ENCODE results near the gene CHRNA7. TPM values are rescaled to one million over a fixed set of nuclear protein-coding genes. Genes with fewer than 3 reads are reported as not detected.

The CHRNA7 gene
- total and polyA plus RNA-seq, 2 donors (not counting 1 experiment from before 2014, with no cell fraction given) = 0.17 to 0.62 TPM

GRCh38 chr15:31997711-31998110, 32.6 kb upstream of the CHRNA7 start:
- H3K9me3 ChIP-seq (ENCODE audit: control insufficient read depth, insufficient read depth, low read depth, low read length) = no peaks in the 10 kb centered on the region
- no peaks in the 10 kb centered on the region for H3K36me3 ChIP-seq (ENCODE audit: control insufficient read depth, insufficient read depth, low read length)
- H3K27ac ChIP-seq (ENCODE audit: insufficient read depth, low read length) = no peak overlapping the region
- no peaks in the 10 kb centered on the region for H3K27me3 ChIP-seq (ENCODE audit: control insufficient read depth, insufficient read depth, low read length)
- no peak overlapping the region for H3K4me2 ChIP-seq (ENCODE audit: extremely low read depth, insufficient read depth, low read length)
- no peaks in the 10 kb centered on the region for H3K4me1 ChIP-seq (ENCODE audit: control insufficient read depth, extremely low read depth, insufficient read depth, low read length)
- H3K79me2 ChIP-seq (ENCODE audit: control insufficient read depth, insufficient read depth, low read length) = no peaks in the 10 kb centered on the region
- TF ChIP-seq EZH2 (IDR thresholded peaks at IDR 0.05; ENCODE audit: low read length, missing control alignments) (no peak), CTCF (conservative IDR thresholded peaks at IDR 0.05 in 1 of 2, IDR thresholded peaks at IDR 0.05 in 1 of 2; ENCODE audit: low read depth in 1 of 2, low read length in 2 of 2) (no peak)
- H4K20me1 ChIP-seq (ENCODE audit: control insufficient read depth, extremely low read depth, insufficient read depth, low read length) = no peaks in the 10 kb centered on the region
- no peak for DNase-seq (ENCODE audit: low read depth in 2 of 2)
- no peak overlapping the region for H2AFZ ChIP-seq (ENCODE audit: low read length)
- H3K4me3 ChIP-seq (replicated peaks in 1 of 4; ENCODE audit: control extremely low read depth in 1 of 4, insufficient read depth in 1 of 4, low read depth in 3 of 4, low read length in 4 of 4) = no peak overlapping the region
- H3K9ac ChIP-seq (ENCODE audit: insufficient read depth, low read length) = no peak overlapping the region

- no peaks in the 10 kb centered on the region for H3K79me2 ChIP-seq (ENCODE audit: control insufficient read depth, insufficient read depth, low read length)
- no peak for DNase-seq (ENCODE audit: low read depth in 2 of 2)
- no peaks in the 10 kb centered on the region for H3K36me3 ChIP-seq (ENCODE audit: control insufficient read depth, insufficient read depth, low read length)
- no peaks in the 10 kb centered on the region for H3K9me3 ChIP-seq (ENCODE audit: control insufficient read depth, insufficient read depth, low read depth, low read length)
- no peak overlapping the region for H3K4me2 ChIP-seq (ENCODE audit: extremely low read depth, insufficient read depth, low read length)
- no peak overlapping the region for H3K4me3 ChIP-seq (replicated peaks in 1 of 4; ENCODE audit: control extremely low read depth in 1 of 4, insufficient read depth in 1 of 4, low read depth in 3 of 4, low read length in 4 of 4)
- no peak overlapping the region for H3K9ac ChIP-seq (ENCODE audit: insufficient read depth, low read length)
- no peak overlapping the region for H2AFZ ChIP-seq (ENCODE audit: low read length)
- no peak overlapping the region for H3K27ac ChIP-seq (ENCODE audit: insufficient read depth, low read length)
- no peak for TF ChIP-seq CTCF (conservative IDR thresholded peaks at IDR 0.05 in 1 of 2, IDR thresholded peaks at IDR 0.05 in 1 of 2; ENCODE audit: low read depth in 1 of 2, low read length in 2 of 2)
- H3K4me1 ChIP-seq (ENCODE audit: control insufficient read depth, extremely low read depth, insufficient read depth, low read length) = no peaks in the 10 kb centered on the region
- no peaks in the 10 kb centered on the region for H3K27me3 ChIP-seq (ENCODE audit: control insufficient read depth, insufficient read depth, low read length)
- no peaks in the 10 kb centered on the region for H4K20me1 ChIP-seq (ENCODE audit: control insufficient read depth, extremely low read depth, insufficient read depth, low read length)
These were observed 26.8 kb upstream of the CHRNA7 start for GRCh38 chr15:32003558-32003957.

- Histone ChIP-seq H3K4me3 (replicated peaks in 1 of 4; ENCODE audit: control extremely low read depth in 1 of 4, insufficient read depth in 1 of 4, low read depth in 3 of 4, low read length in 4 of 4) (no peak overlapping the region), H3K36me3 (ENCODE audit: control insufficient read depth, insufficient read depth, low read length) (no peaks in the 10 kb centered on the region), H3K27ac (ENCODE audit: insufficient read depth, low read length) (no peak overlapping the region), H3K9me3 (ENCODE audit: control insufficient read depth, insufficient read depth, low read depth, low read length) (no peaks in the 10 kb centered on the region), H3K27me3 (ENCODE audit: control insufficient read depth, insufficient read depth, low read length) (no peaks in the 10 kb centered on the region), H4K20me1 (ENCODE audit: control insufficient read depth, extremely low read depth, insufficient read depth, low read length) (no peaks in the 10 kb centered on the region), H3K9ac (ENCODE audit: insufficient read depth, low read length) (no peak overlapping the region), H3K4me2 (ENCODE audit: extremely low read depth, insufficient read depth, low read length) (no peak overlapping the region), H2AFZ (ENCODE audit: low read length) (no peak overlapping the region), H3K4me1 (ENCODE audit: control insufficient read depth, extremely low read depth, insufficient read depth, low read length) (no peaks in the 10 kb centered on the region), H3K79me2 (ENCODE audit: control insufficient read depth, insufficient read depth, low read length) (no peaks in the 10 kb centered on the region)
- no peak for DNase-seq (ENCODE audit: low read depth in 2 of 2)
- no peak for TF ChIP-seq CTCF (conservative IDR thresholded peaks at IDR 0.05 in 1 of 2, IDR thresholded peaks at IDR 0.05 in 1 of 2; ENCODE audit: low read depth in 1 of 2, low read length in 2 of 2)
- TF ChIP-seq EZH2 (IDR thresholded peaks at IDR 0.05; ENCODE audit: low read length, missing control alignments) = no peak
These were observed 26.1 kb upstream of the CHRNA7 start for GRCh38 chr15:32004249-32004648.

All from fibroblast of lung (primary cell).